ENCODE results near the gene PARD3B. TPM values are rescaled to one million over a fixed set of nuclear protein-coding genes. Genes with fewer than 3 reads are reported as not detected.

The PARD3B gene
- total RNA-seq, 4 donors from 2014 or later, result 32.8 to 69.6 (median 47.3) TPM

DNA sequence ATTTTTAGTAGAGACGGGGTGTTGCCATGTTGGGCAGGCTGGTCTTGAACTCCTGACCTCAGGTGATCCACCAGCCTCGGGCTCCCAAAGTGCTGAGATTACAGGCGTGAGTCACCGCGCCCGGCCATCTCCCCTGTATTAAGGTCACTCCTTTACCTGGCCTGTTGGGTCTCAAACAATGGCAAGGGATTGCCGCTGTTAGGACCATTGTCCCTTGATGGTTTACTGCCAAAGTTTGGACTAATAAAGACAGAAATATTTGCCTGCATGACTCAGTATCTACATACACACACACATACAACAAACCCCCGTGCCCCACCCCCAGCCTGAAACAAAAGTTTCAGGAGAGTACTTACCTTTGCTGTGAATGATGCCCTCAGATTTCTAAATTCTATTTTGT, 16.5 kb downstream of the PARD3B start:
- TF ChIP-seq CTCF (IDR thresholded peaks at IDR 0.05; ENCODE audit: low read depth), result no peak

- TF ChIP-seq CTCF (IDR thresholded peaks at IDR 0.05; ENCODE audit: low read depth), result no peak
These were observed 21.2 kb downstream of the PARD3B start for GRCh38 chr2:204566439-204566838.

DNA sequence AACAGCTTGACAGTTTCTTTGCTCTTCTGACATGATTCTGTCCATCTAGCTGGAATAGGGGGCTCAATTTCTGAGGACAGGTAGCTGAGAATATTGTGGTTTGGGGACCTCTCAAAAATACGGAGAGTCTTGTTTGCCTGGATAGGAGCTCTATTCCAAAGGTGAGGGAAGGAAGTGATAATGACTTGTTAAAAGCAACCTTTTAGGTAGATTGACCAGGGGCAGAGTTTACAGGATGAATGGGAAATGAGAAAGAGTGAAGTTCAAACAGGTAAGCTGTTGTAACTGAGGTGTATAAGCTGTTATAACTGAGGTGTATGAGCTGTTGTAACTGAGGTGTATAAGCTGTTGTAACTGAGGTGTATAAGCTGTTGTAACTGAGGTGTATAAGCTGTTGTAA, 25.1 kb downstream of the PARD3B start:
- TF ChIP-seq CTCF (IDR thresholded peaks at IDR 0.05; ENCODE audit: low read depth), result no peak

GRCh38 chr2:204571041-204571440, 25.8 kb downstream of the PARD3B start:
- no peak for TF ChIP-seq CTCF (IDR thresholded peaks at IDR 0.05; ENCODE audit: low read depth)

DNA sequence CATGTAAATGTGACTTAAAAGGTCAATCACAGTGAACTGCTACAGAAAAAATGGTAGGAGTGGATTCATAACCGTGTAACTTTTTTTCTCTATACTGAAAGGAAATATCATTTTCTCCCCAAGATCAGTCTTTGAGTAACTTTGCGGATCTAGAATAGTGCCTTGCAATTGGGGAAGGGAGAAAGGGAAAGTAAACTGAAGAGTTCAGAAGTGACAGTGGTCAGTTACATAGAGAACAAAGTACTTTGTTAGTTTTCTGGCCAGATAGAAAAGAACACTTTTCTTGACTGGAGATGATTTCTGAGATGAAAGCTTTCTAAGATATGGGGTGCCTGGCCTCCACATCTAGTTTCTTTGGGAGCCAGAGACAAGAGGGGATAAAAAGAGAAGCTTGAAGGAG, 26.6 kb downstream of the PARD3B start:
- no peak for TF ChIP-seq CTCF (IDR thresholded peaks at IDR 0.05; ENCODE audit: low read depth)

DNA sequence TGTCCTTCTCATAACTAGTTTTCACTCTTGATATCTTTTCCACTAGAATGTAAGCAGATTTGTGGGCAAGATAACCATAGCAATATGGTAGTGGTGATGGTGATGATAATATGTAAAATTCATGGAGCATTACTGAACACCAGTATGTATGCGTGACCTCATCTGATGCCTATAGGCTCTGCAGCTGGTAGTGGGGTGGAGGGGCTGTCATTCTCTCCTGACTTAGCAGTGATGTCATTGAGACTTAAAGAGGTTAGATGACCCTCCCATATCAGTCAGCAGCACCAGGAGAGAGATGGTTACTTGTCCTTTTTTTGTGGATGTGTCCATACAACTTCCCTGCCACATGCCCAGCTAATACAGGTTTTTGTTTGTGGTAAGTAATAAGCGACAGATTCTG, 27.9 kb downstream of the PARD3B start:
- TF ChIP-seq CTCF (IDR thresholded peaks at IDR 0.05; ENCODE audit: low read depth), result no peak

GRCh38 chr2:204574486-204574885, 29.2 kb downstream of the PARD3B start:
- no peak for TF ChIP-seq CTCF (IDR thresholded peaks at IDR 0.05; ENCODE audit: low read depth)

All from subcutaneous adipose tissue (tissue), 4 donors.